Activated CD8-positive, alpha-beta T cell treated with anti-CD3 and anti-CD28 coated beads for 36 hours (primary cell): ENCODE measurements around the gene LPP. TPM values are rescaled to one million over a fixed set of nuclear protein-coding genes. Genes with fewer than 3 reads are reported as not detected.

Experiments used
- ATAC-seq: fragments of 200-7000 bp; cut with Tn5 transposase; one replicate; pipeline ENCODE4 v1.10.0; 2021; ENCODE audit warnings: mild to moderate bottlenecking, moderate library complexity
- CTCF ChIA-PET: fragments of 350-600 bp; sonication (Branson Sonifier 250); formaldehyde crosslinking; loops from one replicate; lab custom pipeline; 2021; ENCODE audit warnings: antibody characterized with exemption; lab: Charles Lee
- POLR2A ChIA-PET: fragments of 350-600 bp; sonication (Branson Sonifier 250); formaldehyde crosslinking; loops from one replicate; lab custom pipeline; 2021; ENCODE audit warnings: antibody characterized with exemption; lab: Charles Lee
- DNase-seq: peaks from one replicate; pipeline ENCODE4 v3.0.0-alpha.2; 2020
- H3K27ac Mint-ChIP-seq: one replicate; pipeline ENCODE4 v1.8.0; 2021; ENCODE audit warnings: mild to moderate bottlenecking, mixed read lengths
- H3K27me3 Mint-ChIP-seq: one replicate; pipeline ENCODE4 v1.8.0; 2021; ENCODE audit warnings: mixed read lengths
- H3K36me3 Mint-ChIP-seq: one replicate; pipeline ENCODE4 v1.8.0; 2021; ENCODE audit warnings: low read depth, mixed read lengths
- H3K4me1 Mint-ChIP-seq: one replicate; pipeline ENCODE4 v1.8.0; 2021; ENCODE audit warnings: low read depth, mixed read lengths
- H3K4me3 Mint-ChIP-seq: one replicate; pipeline ENCODE4 v1.8.0; 2021; ENCODE audit warnings: mild to moderate bottlenecking, moderate library complexity, mixed read lengths
- H3K9me3 Mint-ChIP-seq: one replicate; pipeline ENCODE4 v1.8.0; 2021; ENCODE audit warnings: mixed read lengths
- CTCF ChIP-seq: fragments of 200-600 bp; IDR thresholded peaks from one replicate; pipeline ENCODE4 v1.8.0; 2022; ENCODE audit warnings: antibody characterized with exemption, mild to moderate bottlenecking
- intact Hi-C: fragments of 100-400 bp; cut with micrococcal nuclease; formaldehyde crosslinking; loops from one replicate; pipeline ENCODE4 v1.10.0; 2022
- total RNA-seq, 2 experiments: library from RNA; stranded (reverse); gene quantifications; one replicate each; pipeline ENCODE4 v1.2.3, GENCODE V29; 2021

The LPP gene
- total RNA-seq, 2 experiments from 2014 or later = 16.4 to 22.6 TPM

DNA sequence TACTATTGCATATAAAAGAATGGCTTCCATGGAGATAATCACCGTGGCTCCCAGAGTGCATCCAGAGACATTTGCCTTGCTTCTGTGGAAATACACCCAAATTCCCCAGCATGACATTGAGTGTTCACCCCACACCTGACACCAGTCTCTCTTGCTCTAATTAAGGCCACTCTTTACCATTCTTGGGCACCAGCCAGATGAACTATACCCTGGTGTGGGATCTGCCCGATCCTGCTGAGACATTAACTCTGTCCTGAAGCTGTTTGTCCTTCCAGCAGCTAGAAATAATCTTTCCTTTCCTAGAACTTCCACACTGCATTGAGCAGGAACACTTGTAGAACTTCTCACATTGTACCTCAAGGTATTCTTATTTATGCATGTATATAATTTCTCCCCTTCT, 105.2 kb downstream of the LPP start:
- DNase-seq (no peak), ATAC-seq (no peak)
- Mint-ChIP-seq H3K9me3 (no peaks in the 10 kb centered on the region), H3K27ac (no peak overlapping the region), H3K4me1 (peaks cover 27% of the 10 kb centered on the region), H3K27me3 (no peaks in the 10 kb centered on the region), H3K36me3 (peaks cover 1% of the 10 kb centered on the region), H3K4me3 (no peak overlapping the region)
- CTCF ChIA-PET = interaction anchor here (0.7 kb wide), 1 partner anchor 54 kb away, joined by 3 read pairs; no protein-coding TSS in a partner anchor
- intact Hi-C loops = loop anchor here (10.0 kb wide), 1 partner anchor 514 kb away; the partner anchor contains the start of gene BCL6
- no peak for TF ChIP-seq CTCF
- POLR2A ChIA-PET = no interaction called here

- POLR2A ChIA-PET = no interaction called here
- no peak overlapping the region for H3K4me3 Mint-ChIP-seq
- intact Hi-C loops = loop anchor here (10.0 kb wide), 1 partner anchor 515 kb away; the partner anchor contains the start of gene BCL6
- H3K4me1 Mint-ChIP-seq = peaks cover 23% of the 10 kb centered on the region
- ATAC-seq = no peak
- CTCF ChIA-PET = no interaction called here
- H3K27ac Mint-ChIP-seq = no peak overlapping the region
- H3K36me3 Mint-ChIP-seq = peaks cover 1% of the 10 kb centered on the region
- no peak for DNase-seq
- H3K27me3 Mint-ChIP-seq = no peaks in the 10 kb centered on the region
- TF ChIP-seq CTCF = no peak
- no peaks in the 10 kb centered on the region for H3K9me3 Mint-ChIP-seq
Measured at GRCh38 chr3:188259596-188259995, 105.6 kb downstream of the LPP start.

- CTCF ChIA-PET = interaction anchor here (1.6 kb wide), 1 partner anchor 9 kb away, joined by 6 read pairs; no protein-coding TSS in a partner anchor
Measured at GRCh38 chr3:188261011-188261410, 107.1 kb downstream of the LPP start.

DNA sequence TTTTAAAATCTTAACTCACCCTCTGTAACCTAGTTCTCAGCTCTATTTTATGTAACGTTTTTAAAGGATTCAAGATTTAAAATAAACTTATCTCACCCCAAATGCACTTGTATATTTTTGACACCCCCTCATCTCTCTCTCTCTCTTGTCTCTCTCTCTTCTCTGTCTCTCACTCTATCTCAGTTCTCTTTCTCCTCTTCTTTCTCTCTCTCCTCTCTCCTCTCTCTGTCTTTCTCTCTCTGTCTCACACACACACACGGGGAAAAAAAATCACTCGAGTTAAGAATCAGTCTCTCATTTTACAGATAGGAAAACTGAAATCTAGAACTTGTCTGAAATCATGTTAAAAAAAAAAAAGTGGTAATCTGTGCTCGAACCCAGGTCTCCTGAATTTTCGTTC, 108.5 kb downstream of the LPP start:
- H3K4me1 Mint-ChIP-seq = peaks cover 4% of the 10 kb centered on the region
- DNase-seq = no peak
- no peak overlapping the region for H3K27ac Mint-ChIP-seq
- ATAC-seq = no peak
- H3K9me3 Mint-ChIP-seq = no peaks in the 10 kb centered on the region
- ChIA-PET POLR2A (no interaction called here), CTCF (interaction anchor here (0.7 to 1.3 kb wide), 3 partner anchors 177 to 521 kb away, joined by 3 read pairs; partner anchors contain the start of gene BCL6)
- no peaks in the 10 kb centered on the region for H3K36me3 Mint-ChIP-seq
- intact Hi-C loops = no loop called here
- no peak overlapping the region for H3K4me3 Mint-ChIP-seq
- no peaks in the 10 kb centered on the region for H3K27me3 Mint-ChIP-seq
- no peak for TF ChIP-seq CTCF

More at GRCh38 chr3:188261011-188261410, 107.1 kb downstream of the LPP start:
- peaks cover 14% of the 10 kb centered on the region for H3K4me1 Mint-ChIP-seq
- TF ChIP-seq CTCF = no peak
- no peaks in the 10 kb centered on the region for H3K27me3 Mint-ChIP-seq
- DNase-seq = no peak
- no peak overlapping the region for H3K27ac Mint-ChIP-seq
- intact Hi-C loops = no loop called here
- no peak for ATAC-seq
- POLR2A ChIA-PET = interaction anchor here (0.6 to 1.4 kb wide), 2 partner anchors 13 to 45 kb away, joined by 3 read pairs; no protein-coding TSS in a partner anchor
- H3K9me3 Mint-ChIP-seq = no peaks in the 10 kb centered on the region
- H3K36me3 Mint-ChIP-seq = no peaks in the 10 kb centered on the region
- H3K4me3 Mint-ChIP-seq = no peak overlapping the region

DNA sequence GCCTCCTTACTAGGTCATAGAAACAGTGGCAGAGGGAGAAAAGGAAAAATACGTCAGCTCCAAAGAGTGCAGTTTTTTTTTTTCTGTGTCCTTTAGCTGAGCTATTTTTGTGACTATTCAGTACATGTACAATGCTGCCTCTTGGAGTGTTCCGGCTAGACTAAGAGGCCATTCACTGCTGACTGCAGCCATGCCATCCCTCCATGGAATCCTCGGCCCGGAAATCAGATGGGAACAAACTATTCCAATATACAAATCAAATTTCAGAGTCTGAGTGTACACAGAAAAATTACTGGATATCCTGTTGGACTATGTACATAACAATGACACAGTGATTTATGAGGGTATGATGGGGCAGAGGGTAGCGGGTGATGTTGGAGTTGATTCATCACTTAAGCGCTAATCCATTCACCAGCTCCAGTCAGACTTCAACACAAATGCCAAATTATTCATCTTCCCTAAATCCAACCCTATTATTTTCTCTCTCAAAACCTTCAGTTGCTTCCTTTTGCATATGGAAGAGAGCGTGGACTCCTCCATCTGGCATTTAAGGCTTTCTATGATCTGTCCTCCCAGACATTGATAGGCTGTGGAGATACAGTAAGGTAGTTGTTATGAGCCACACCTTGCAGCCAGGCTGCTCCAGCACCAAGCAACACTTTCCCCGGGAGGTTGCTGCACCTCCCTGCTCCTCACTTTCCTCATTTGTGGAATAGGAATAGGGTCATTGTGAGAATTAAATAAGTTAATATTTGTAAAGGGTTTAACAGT, 109.1 kb downstream of the LPP start:
- Mint-ChIP-seq H3K27ac (no peak overlapping the region), H3K4me3 (no peak overlapping the region)
- POLR2A ChIA-PET = interaction anchor here (1.5 kb wide), 1 partner anchor 10 kb away, joined by 4 read pairs; no protein-coding TSS in a partner anchor

More for the DNA sequence above, 109.1 kb downstream of the LPP start:
- H3K9me3 Mint-ChIP-seq = no peaks in the 10 kb centered on the region
- intact Hi-C loops = no loop called here
- no peaks in the 10 kb centered on the region for H3K27me3 Mint-ChIP-seq
- H3K36me3 Mint-ChIP-seq = no peaks in the 10 kb centered on the region
- H3K4me1 Mint-ChIP-seq = peaks cover 2% of the 10 kb centered on the region
- CTCF ChIA-PET = interaction anchor here (0.7 to 1.3 kb wide), 2 partner anchors 178 to 522 kb away, joined by 3 read pairs; no protein-coding TSS in a partner anchor
- no peak for ATAC-seq
- no peak for DNase-seq
- no peak for TF ChIP-seq CTCF
